GM12878 (cell line): Measurements from ENCODE around the gene BMP2. TPM values are rescaled to one million over a fixed set of nuclear protein-coding genes. Genes with fewer than 3 reads are reported as not detected.

Experiments used
- ATAC-seq: fragments of 200-7000 bp; cut with Tn5 transposase; 3 replicates; pipeline ENCODE4 v1.9.1; 2020; ENCODE audit warnings: mild to moderate bottlenecking, moderate library complexity
- BruUV-seq: library from RNA; stranded (reverse); fragments of 400-500 nt; replicated peaks from 2 replicates; lab custom pipeline; 2021; lab: Mats Ljungman, UMichigan
- CTCF ChIA-PET: fragments of 300-600 bp; sonication (Branson Sonifier 250); formaldehyde crosslinking; extraction: SDS; loops from one replicate; lab custom pipeline; 2021; ENCODE audit warnings: inconsistent platforms; lab: Yijun Ruan, JAX
- POLR2A ChIA-PET: fragments of 350-600 bp; formaldehyde crosslinking; extraction: SDS; loops from one replicate; lab custom pipeline; 2021; ENCODE audit warnings: inconsistent platforms; lab: Charles Lee
- RAD21 ChIA-PET: fragments of 300-600 bp; sonication (Branson Sonifier 250); formaldehyde crosslinking; loops from one replicate; lab custom pipeline; 2023; ENCODE audit warnings: antibody characterized with exemption; ENCODE audit not compliant: unreplicated experiment; lab: Charles Lee
- SMC1A ChIA-PET: fragments of 300-600 bp; sonication (Branson Sonifier 250); formaldehyde crosslinking; loops from one replicate; lab custom pipeline; 2023; ENCODE audit not compliant: unreplicated experiment, uncharacterized antibody; lab: Charles Lee
- DNase-seq: peaks from one replicate; pipeline ENCODE4 v3.0.0-alpha.2; 2011; ENCODE audit warnings: low read depth, low spot score
- FAIRE-seq: peaks from 3 replicates; lab custom pipeline; 2011; peaks lifted over from hg19 to GRCh38; lab: Jason Lieb, UNC
- H2AFZ ChIP-seq: 2 replicates; pipeline ENCODE4 v1.6.0; 2011; ENCODE audit warnings: low read depth, low read length, control low read depth; ENCODE audit not compliant: control insufficient read depth
- H3K27ac ChIP-seq: 2 replicates; pipeline ENCODE4 v1.5.1; 2011; ENCODE audit warnings: control low read depth; ENCODE audit not compliant: control insufficient read depth, insufficient read depth
- H3K27me3 ChIP-seq, 2 experiments: replicated peaks in 1 of 2; 2 replicates each; pipeline versions ENCODE4 v1.6.0 to v1.6.1; 2011; ENCODE audit warnings: low read length in 1 of 2; ENCODE audit not compliant: control insufficient read depth in 2 of 2, insufficient read depth in 2 of 2
- H3K36me3 ChIP-seq, 2 experiments: 2 replicates each; pipeline ENCODE4 v1.5.1; 2011; ENCODE audit warnings: low read length in 1 of 2; ENCODE audit not compliant: control insufficient read depth in 2 of 2, insufficient read depth in 2 of 2
- H3K4me1 ChIP-seq: 2 replicates; pipeline ENCODE4 v1.6.1; 2011; ENCODE audit warnings: mild to moderate bottlenecking, low read length, moderate library complexity, mixed read lengths; ENCODE audit not compliant: control insufficient read depth, insufficient read depth
- H3K4me2 ChIP-seq: 2 replicates; pipeline ENCODE4 v1.6.0; 2011; ENCODE audit warnings: control low read depth; ENCODE audit not compliant: control insufficient read depth, insufficient read depth
- H3K4me3 ChIP-seq: fragments of 200-600 bp; sonication (generic); 2 replicates; pipeline ENCODE4 v1.5.1; 2016
- H3K79me2 ChIP-seq: 2 replicates; pipeline ENCODE4 v1.6.0; 2011; ENCODE audit warnings: low read length; ENCODE audit not compliant: control insufficient read depth, insufficient read depth
- H3K9ac ChIP-seq: 2 replicates; pipeline ENCODE4 v1.8.0; 2011; ENCODE audit warnings: low read length, control low read depth, mixed read lengths; ENCODE audit not compliant: control insufficient read depth, insufficient read depth
- H3K9me3 ChIP-seq: replicated peaks from 3 replicates; pipeline ENCODE4 v1.5.1; 2011; ENCODE audit warnings: mild to moderate bottlenecking, low read length; ENCODE audit not compliant: control insufficient read depth, insufficient read depth
- H4K20me1 ChIP-seq: 2 replicates; pipeline ENCODE4 v1.6.0; 2011; ENCODE audit not compliant: control insufficient read depth, insufficient read depth
- BACH1 ChIP-seq: fragments of 450-650 bp; IDR thresholded peaks from 2 replicates; pipeline ENCODE4 v1.6.1; 2017; ENCODE audit warnings: mild to moderate bottlenecking, borderline replicate concordance
- GATAD2B ChIP-seq: fragments of 450-650 bp; conservative IDR thresholded peaks from 2 replicates; pipeline ENCODE4 v1.6.1; 2017; ENCODE audit warnings: low read depth, mild to moderate bottlenecking, moderate library complexity
- IKZF1 ChIP-seq: fragments of 450-650 bp; conservative IDR thresholded peaks from 2 replicates; pipeline ENCODE4 v1.6.1; 2017; ENCODE audit warnings: antibody characterized with exemption, mild to moderate bottlenecking
- JUNB ChIP-seq: IDR thresholded peaks from 2 replicates; pipeline ENCODE4 v1.6.1; 2016; ENCODE audit warnings: antibody characterized with exemption, mild to moderate bottlenecking
- MEF2B ChIP-seq: fragments of 450-650 bp; IDR thresholded peaks from 2 replicates; pipeline ENCODE4 v1.6.1; 2018; ENCODE audit warnings: mild to moderate bottlenecking, moderate library complexity; ENCODE audit not compliant: partially characterized antibody, poor library complexity, severe bottlenecking
- PAX8 ChIP-seq: fragments of 450-650 bp; IDR thresholded peaks from 2 replicates; pipeline ENCODE4 v1.6.1; 2017; ENCODE audit warnings: mild to moderate bottlenecking, moderate library complexity
- SUZ12 ChIP-seq: fragments of 200-600 bp; sonication (generic); IDR thresholded peaks from one replicate; pipeline ENCODE4 v1.6.1; 2018; ENCODE audit warnings: antibody characterized with exemption, mild to moderate bottlenecking; ENCODE audit not compliant: unreplicated experiment
- ZNF274 ChIP-seq: IDR thresholded peaks from one replicate; pipeline ENCODE4 v1.8.0; 2011; ENCODE audit not compliant: insufficient read length, insufficient read depth
- WGBS: methylation state at CpG from one replicate; pipeline ENCODE4 v1.1.6; 2016; ENCODE audit warnings: low lambda C conversion rate; ENCODE audit not compliant: insufficient replicate concordance, insufficient coverage; ENCODE audit errors: missing lambda C conversion rate; 5-methylcytosine and 5-hydroxymethylcytosine counted together
- in situ Hi-C: fragments of 300-500 bp; cut with MboI; formaldehyde crosslinking; loops from 9 replicates; pipeline ENCODE4 v1.14.3; 2018; ENCODE audit warnings: mixed read lengths
- intact Hi-C: fragments of 100-400 bp; cut with micrococcal nuclease; formaldehyde crosslinking; loops from one replicate; pipeline ENCODE4 v1.14.2; 2022; ENCODE audit not compliant: unreplicated experiment
- polyA plus RNA-seq, 11 experiments: library from polyadenylated mRNA; depleted of rRNA in 4 of 11; unstranded in 6 of 11; stranded (reverse) in 5 of 11; fragments of >200 nt; fragmentation: Nextera tagmentation in 4 of 11; fragmentation: Illumina TruSeq in 1 of 11; extraction: Ambion mirVana in 4 of 11; extraction: Trizol in 1 of 11; gene quantifications; 1 replicate in 1 of 11; 2 replicates in 10 of 11; pipeline versions ENCODE4 v1.2.1 to v1.2.3, GENCODE V29; 2011 to 2016; ENCODE audit warnings: inconsistent platforms in 2 of 11, missing spikeins in 2 of 11, low read depth in 1 of 11
- total RNA-seq, 4 experiments: library from RNA; depleted of rRNA in 3 of 4; stranded (reverse); fragments of >200 nt in 3 of 4; fragmentation: Illumina TruSeq in 1 of 4; extraction: Trizol in 1 of 4; gene quantifications; 2 replicates each; pipeline versions ENCODE4 v1.2.1 to v1.2.3, GENCODE V29; 2013 to 2021
- TF ChIP-seq, protein P1 (sequence below): fragments of 450-650 bp; IDR thresholded peaks from 2 replicates; pipeline ENCODE4 v1.6.1; 2017; ENCODE audit warnings: low read depth, mild to moderate bottlenecking, moderate library complexity

Gene BMP2
- total and polyA plus RNA-seq, 10 of the 15 experiments (the other 5 are each of a cell fraction or from before 2014, with no cell fraction given) = 0.35 to 3.2 (median 0.71) TPM

DNA sequence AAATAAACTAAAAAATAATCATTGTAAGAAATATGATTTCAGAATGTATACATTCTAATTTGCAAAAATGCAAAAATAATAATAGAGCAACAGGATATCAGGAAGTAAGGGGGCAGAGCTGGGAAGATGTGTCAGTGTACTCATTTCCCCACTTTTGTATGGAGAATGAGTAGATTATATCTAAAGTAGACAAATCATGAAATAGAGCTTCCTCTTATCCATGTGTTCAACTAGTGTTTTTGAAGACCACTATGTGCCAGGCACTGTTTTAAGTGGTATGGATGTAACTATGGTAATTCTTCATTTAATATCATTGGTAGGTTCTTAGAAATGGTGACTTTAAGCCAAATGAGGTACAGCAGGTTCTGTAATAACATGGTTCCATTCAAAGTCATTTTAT, 17.0 kb upstream of the BMP2 start (continued):
- TF ChIP-seq JUNB = no peak
- no peak for TF ChIP-seq GATAD2B
- TF ChIP-seq BACH1 = no peak
- TF ChIP-seq, protein P1, sequence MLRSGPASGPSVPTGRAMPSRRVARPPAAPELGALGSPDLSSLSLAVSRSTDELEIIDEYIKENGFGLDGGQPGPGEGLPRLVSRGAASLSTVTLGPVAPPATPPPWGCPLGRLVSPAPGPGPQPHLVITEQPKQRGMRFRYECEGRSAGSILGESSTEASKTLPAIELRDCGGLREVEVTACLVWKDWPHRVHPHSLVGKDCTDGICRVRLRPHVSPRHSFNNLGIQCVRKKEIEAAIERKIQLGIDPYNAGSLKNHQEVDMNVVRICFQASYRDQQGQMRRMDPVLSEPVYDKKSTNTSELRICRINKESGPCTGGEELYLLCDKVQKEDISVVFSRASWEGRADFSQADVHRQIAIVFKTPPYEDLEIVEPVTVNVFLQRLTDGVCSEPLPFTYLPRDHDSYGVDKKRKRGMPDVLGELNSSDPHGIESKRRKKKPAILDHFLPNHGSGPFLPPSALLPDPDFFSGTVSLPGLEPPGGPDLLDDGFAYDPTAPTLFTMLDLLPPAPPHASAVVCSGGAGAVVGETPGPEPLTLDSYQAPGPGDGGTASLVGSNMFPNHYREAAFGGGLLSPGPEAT = no peak
- no peak for TF ChIP-seq ZNF274
- no peak for TF ChIP-seq IKZF1
- TF ChIP-seq MEF2B = no peak
- TF ChIP-seq PAX8 = no peak

DNA sequence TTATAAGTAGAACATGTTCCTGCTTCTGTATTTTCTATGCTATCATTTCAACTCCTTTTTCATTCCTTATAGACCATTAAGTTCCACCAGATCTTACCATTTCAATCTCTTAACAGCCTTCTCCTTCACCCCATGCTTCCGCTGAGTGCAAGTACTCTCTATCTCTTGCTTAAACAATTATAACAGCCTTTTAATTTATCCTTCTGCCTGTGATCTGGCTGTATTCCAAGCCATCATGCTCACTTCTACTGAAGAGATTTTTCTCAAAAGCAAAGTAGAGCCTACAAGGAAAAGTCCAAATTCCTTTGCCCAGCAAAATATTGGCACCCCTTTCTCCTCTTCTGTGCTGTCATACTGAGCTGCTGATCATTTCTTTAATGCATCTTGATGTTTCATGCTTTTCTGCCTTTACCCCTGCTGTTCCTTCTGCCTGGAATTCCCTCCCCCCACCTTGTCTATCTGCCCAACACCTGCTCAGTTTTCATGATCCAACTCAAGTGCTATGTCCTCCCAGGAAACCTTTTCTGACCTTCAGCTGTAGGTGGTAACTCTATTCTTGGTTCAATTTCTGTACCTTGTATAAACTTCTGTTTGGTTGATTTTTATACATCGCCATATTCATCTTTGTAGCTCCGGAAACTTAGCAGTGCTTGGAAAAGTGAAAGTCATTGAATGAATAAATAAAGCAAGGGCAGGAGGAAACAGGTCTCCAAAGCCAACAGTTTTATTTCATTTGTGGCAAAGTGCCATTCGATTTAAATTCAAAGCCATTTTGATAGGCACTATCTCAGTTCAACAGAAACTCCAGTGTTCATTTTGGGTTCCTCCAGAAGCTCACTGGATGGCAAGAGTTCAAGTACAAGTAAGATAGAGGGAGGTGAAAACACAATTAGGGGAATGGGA, 10.5 kb upstream of the BMP2 start:
- Histone ChIP-seq H3K27me3 (no peaks in the 10 kb centered on the region), H3K36me3 (no peaks in the 10 kb centered on the region), H3K9me3 (no peaks in the 10 kb centered on the region), H3K4me2 (no peak overlapping the region), H3K27ac (no peak overlapping the region), H3K4me1 (no peaks in the 10 kb centered on the region), H4K20me1 (no peaks in the 10 kb centered on the region), H3K4me3 (no peak overlapping the region), H3K79me2 (no peaks in the 10 kb centered on the region), H3K9ac (no peak overlapping the region), H2AFZ (no peak overlapping the region)
- in situ Hi-C loops = loop anchor here (25.0 kb wide), 2 partner anchors 530 to 1105 kb away; no protein-coding TSS in a partner anchor
- POLR2A ChIA-PET = interaction anchor here (1.4 kb wide), 1 partner anchor 12 kb away, joined by 3 read pairs; no protein-coding TSS in a partner anchor
- DNase-seq (no peak), ATAC-seq (no peak), FAIRE-seq (no peak)
- 13% methylated on average over 4 of the region's 4 CpGs for WGBS
- no TSS peak for BruUV-seq
- CTCF ChIA-PET = interaction anchor here (0.6 to 3.1 kb wide), 9 partner anchors 9 to 174 kb away, joined by 3 to 17 read pairs (median 4); no protein-coding TSS in a partner anchor
- no peak for TF ChIP-seq SUZ12
- SMC1A ChIA-PET = interaction anchor here (0.7 to 3.5 kb wide), 14 partner anchors 9 to 625 kb away, joined by 3 to 12 read pairs (median 4); no protein-coding TSS in a partner anchor
- intact Hi-C loops = no loop called here
- RAD21 ChIA-PET = interaction anchor here (0.8 to 1.5 kb wide), 2 partner anchors 174 to 529 kb away, joined by 4 to 6 read pairs; no protein-coding TSS in a partner anchor
